Mesendoderm (in vitro differentiated cells): ENCODE data around the gene PPARA.

ENCODE experiments used
- DNase-seq: peaks from one replicate; pipeline ENCODE4 v3.0.0; 2013
- H2AK5ac ChIP-seq: 2 replicates; pipeline ENCODE4 v1.6.1; 2013; ENCODE audit warnings: low read length, inconsistent platforms
- H2BK120ac ChIP-seq: 2 replicates; pipeline ENCODE4 v1.6.1; 2013; ENCODE audit warnings: low read depth, mild to moderate bottlenecking, low read length, moderate library complexity, mixed read lengths
- H2BK15ac ChIP-seq: replicated peaks from 2 replicates; pipeline ENCODE4 v1.6.1; 2013; ENCODE audit warnings: low read depth, mild to moderate bottlenecking, moderate library complexity
- H2BK5ac ChIP-seq: 2 replicates; pipeline ENCODE4 v1.6.1; 2013; ENCODE audit warnings: low read length, inconsistent platforms
- H3K18ac ChIP-seq: 2 replicates; pipeline ENCODE4 v1.6.1; 2013; ENCODE audit warnings: mild to moderate bottlenecking, low read length, mixed read lengths
- H3K23ac ChIP-seq: one replicate; pipeline ENCODE4 v1.6.1; 2013; ENCODE audit warnings: low read length
- H3K27ac ChIP-seq: 2 replicates; pipeline ENCODE4 v1.5.1; 2013; ENCODE audit warnings: low read depth, mild to moderate bottlenecking, inconsistent platforms, low read length, moderate library complexity
- H3K27me3 ChIP-seq: 2 replicates; pipeline ENCODE4 v1.6.1; 2013; ENCODE audit warnings: low read length, control low read depth, mild to moderate bottlenecking, inconsistent platforms; ENCODE audit not compliant: insufficient read depth, poor library complexity
- H3K36me3 ChIP-seq: 2 replicates; pipeline ENCODE4 v1.6.1; 2013; ENCODE audit warnings: low read length, inconsistent platforms; ENCODE audit not compliant: control insufficient read depth, insufficient read depth
- H3K4ac ChIP-seq: one replicate; pipeline ENCODE4 v1.6.1; 2013; ENCODE audit warnings: low read depth, mild to moderate bottlenecking, low read length, moderate library complexity
- H3K4me1 ChIP-seq: 2 replicates; pipeline ENCODE4 v1.6.1; 2013; ENCODE audit warnings: low read depth, low read length, inconsistent platforms; ENCODE audit not compliant: control insufficient read depth
- H3K4me2 ChIP-seq: 2 replicates; pipeline ENCODE4 v1.6.1; 2013; ENCODE audit warnings: low read length
- H3K4me3 ChIP-seq: 2 replicates; pipeline ENCODE4 v1.5.1; 2013; ENCODE audit warnings: mild to moderate bottlenecking, low read length
- H3K56ac ChIP-seq: one replicate; pipeline ENCODE4 v1.6.1; 2013; ENCODE audit warnings: low read length
- H3K79me1 ChIP-seq: 2 replicates; pipeline ENCODE4 v1.6.1; 2013; ENCODE audit warnings: low read length, inconsistent platforms
- H3K79me2 ChIP-seq: 2 replicates; pipeline ENCODE4 v1.6.1; 2013; ENCODE audit warnings: mild to moderate bottlenecking, low read length; ENCODE audit not compliant: control insufficient read depth, insufficient read depth
- H3K9ac ChIP-seq: 2 replicates; pipeline ENCODE4 v1.6.1; 2013; ENCODE audit warnings: low read length, inconsistent platforms
- H4K5ac ChIP-seq: one replicate; pipeline ENCODE4 v1.6.1; 2013; ENCODE audit warnings: low read length
- H4K8ac ChIP-seq: one replicate; pipeline ENCODE4 v1.6.1; 2013; ENCODE audit warnings: low read depth, mild to moderate bottlenecking, control low read depth, low read length, moderate library complexity
- WGBS: extraction: QIAGEN DNeasy Blood & Tissue Kit; methylation state at CpG from one replicate; pipeline ENCODE4 v1.1.7; 2013; ENCODE audit warnings: low lambda C conversion rate, missing lambda C conversion rate; ENCODE audit not compliant: insufficient coverage; ENCODE audit errors: extremely low coverage; 5-methylcytosine and 5-hydroxymethylcytosine counted together

The PPARA gene

DNA sequence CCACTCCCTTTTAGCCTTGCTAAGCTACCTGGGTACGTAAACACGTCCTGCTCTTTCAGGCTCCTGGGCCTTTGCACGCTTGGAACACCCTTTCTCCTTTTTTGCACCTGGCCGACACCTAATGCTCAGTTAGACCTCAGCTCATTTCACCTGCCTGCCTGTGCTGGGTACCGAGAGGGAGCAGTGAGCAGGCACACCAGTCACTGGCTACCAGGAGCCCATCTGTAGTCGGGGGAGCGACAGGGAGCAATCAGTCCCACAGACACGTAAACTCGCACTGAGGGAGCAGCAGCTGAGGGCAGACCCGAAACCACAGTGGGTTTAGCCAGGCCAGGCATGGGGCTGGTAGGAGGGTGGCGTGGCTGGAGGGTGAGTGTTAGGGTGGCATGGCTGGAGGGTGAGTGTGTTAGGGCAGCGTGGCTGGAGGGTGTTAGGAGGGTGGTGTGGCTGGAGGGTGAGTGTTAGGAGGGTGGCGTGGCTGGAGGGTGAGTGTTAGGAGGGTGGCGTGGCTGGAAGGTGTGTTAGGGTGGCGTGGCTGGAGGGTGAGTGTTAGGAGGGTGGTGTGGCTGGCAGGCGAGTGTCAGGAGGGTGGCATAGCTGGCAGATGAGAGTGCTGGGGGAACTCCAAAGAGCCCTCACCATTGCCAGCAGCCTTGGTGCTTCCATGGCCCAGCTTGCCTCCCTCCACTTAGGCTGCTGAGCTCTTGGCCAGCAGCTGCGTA is 140.0 kb downstream of the PPARA start:
- no peaks in the 10 kb centered on the region for H3K79me2 ChIP-seq
- H3K4me2 ChIP-seq: no peak overlapping the region
- H3K4me3 ChIP-seq: no peak overlapping the region
- no peak for DNase-seq
- H3K56ac ChIP-seq: no peak overlapping the region
- H4K8ac ChIP-seq: no peak overlapping the region
- no peaks in the 10 kb centered on the region for H3K36me3 ChIP-seq
- no peak overlapping the region for H2BK120ac ChIP-seq
- H3K9ac ChIP-seq: no peak overlapping the region
- no peak overlapping the region for H2AK5ac ChIP-seq
- H3K18ac ChIP-seq: no peak overlapping the region
- no peaks in the 10 kb centered on the region for H3K4me1 ChIP-seq
- H3K23ac ChIP-seq: no peak overlapping the region
- no peak overlapping the region for H3K4ac ChIP-seq
- no peak overlapping the region for H2BK15ac ChIP-seq
- H3K27ac ChIP-seq: no peak overlapping the region
- no peak overlapping the region for H4K5ac ChIP-seq
- H2BK5ac ChIP-seq: no peak overlapping the region
- WGBS: no CpG with 5 or more reads among the region's 17 CpGs
- H3K27me3 ChIP-seq: no peaks in the 10 kb centered on the region
- H3K79me1 ChIP-seq: no peaks in the 10 kb centered on the region

GRCh38 chr22:46290843-46291785 is 140.8 kb downstream of the PPARA start:
- H2BK15ac ChIP-seq: no peak overlapping the region
- no peak overlapping the region for H2BK5ac ChIP-seq
- no peak overlapping the region for H4K5ac ChIP-seq

DNA sequence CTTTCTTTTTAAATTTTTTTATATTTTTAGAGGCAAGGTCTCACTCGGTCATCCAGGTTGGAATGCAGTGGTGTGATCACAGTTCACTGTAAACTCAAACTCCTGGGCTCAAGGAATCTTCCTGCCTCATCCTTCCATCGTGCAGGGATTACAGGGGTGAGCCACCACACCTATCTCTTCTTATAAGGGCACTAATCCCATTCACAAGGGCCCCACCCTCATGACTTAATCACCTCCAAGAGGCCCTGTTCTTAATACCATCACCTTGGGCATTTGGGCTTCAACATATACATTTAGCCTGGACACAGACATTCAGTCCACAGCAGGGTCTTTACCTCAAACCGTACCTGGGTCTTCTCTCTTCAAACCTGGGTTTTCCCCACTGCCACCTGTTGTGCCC is 141.8 kb downstream of the PPARA start:
- H3K27me3 ChIP-seq: no peaks in the 10 kb centered on the region
- H2BK5ac ChIP-seq: no peak overlapping the region
- H3K79me2 ChIP-seq: no peaks in the 10 kb centered on the region
- no peaks in the 10 kb centered on the region for H3K36me3 ChIP-seq
- no peak overlapping the region for H2AK5ac ChIP-seq
- H3K27ac ChIP-seq: no peak overlapping the region
- no peak overlapping the region for H4K8ac ChIP-seq
- no peak overlapping the region for H2BK120ac ChIP-seq
- H3K4me1 ChIP-seq: no peaks in the 10 kb centered on the region
- no peak for DNase-seq
- H3K4ac ChIP-seq: no peak overlapping the region
- no peak overlapping the region for H4K5ac ChIP-seq
- no peak overlapping the region for H3K9ac ChIP-seq
- no peak overlapping the region for H3K4me3 ChIP-seq
- H3K23ac ChIP-seq: no peak overlapping the region
- H3K79me1 ChIP-seq: no peaks in the 10 kb centered on the region
- H3K56ac ChIP-seq: no peak overlapping the region
- no peak overlapping the region for H3K18ac ChIP-seq
- no peak overlapping the region for H3K4me2 ChIP-seq
- no peak overlapping the region for H2BK15ac ChIP-seq
- WGBS: no CpG with 5 or more reads among the region's 3 CpGs

More at GRCh38 chr22:46290843-46291785, 140.8 kb downstream of the PPARA start:
- Histone ChIP-seq H3K56ac (no peak overlapping the region), H3K9ac (no peak overlapping the region), H2AK5ac (no peak overlapping the region), H3K4me3 (no peak overlapping the region), H3K79me1 (no peaks in the 10 kb centered on the region), H3K79me2 (no peaks in the 10 kb centered on the region), H3K23ac (no peak overlapping the region), H3K4me1 (no peaks in the 10 kb centered on the region), H3K4ac (no peak overlapping the region), H3K27ac (no peak overlapping the region), H4K8ac (no peak overlapping the region), H2BK120ac (no peak overlapping the region), H3K27me3 (no peaks in the 10 kb centered on the region), H3K4me2 (no peak overlapping the region), H3K18ac (no peak overlapping the region), H3K36me3 (no peaks in the 10 kb centered on the region)
- no peak for DNase-seq
- no CpG with 5 or more reads among the region's 23 CpGs for WGBS

- Histone ChIP-seq H2BK5ac (no peak overlapping the region), H3K9ac (no peak overlapping the region), H2BK15ac (no peak overlapping the region), H3K23ac (no peak overlapping the region), H3K79me2 (peaks cover 5% of the 10 kb centered on the region), H3K27me3 (no peaks in the 10 kb centered on the region), H3K36me3 (no peaks in the 10 kb centered on the region), H3K79me1 (peaks cover 5% of the 10 kb centered on the region), H3K4me2 (no peak overlapping the region), H3K4me3 (no peak overlapping the region), H3K18ac (no peak overlapping the region), H3K27ac (no peak overlapping the region), H3K4me1 (no peaks in the 10 kb centered on the region), H2BK120ac (no peak overlapping the region), H2AK5ac (no peak overlapping the region), H3K56ac (no peak overlapping the region), H3K4ac (no peak overlapping the region), H4K5ac (no peak overlapping the region), H4K8ac (no peak overlapping the region)
- no peak for DNase-seq
- WGBS: no CpG with 5 or more reads among the region's 14 CpGs
These were observed 142.4 kb downstream of the PPARA start for GRCh38 chr22:46292732-46293131.
